CD4-positive, CD25-positive, alpha-beta regulatory T cell (primary cell): ENCODE measurements around the gene NUDCD3. TPM values are rescaled to one million over a fixed set of nuclear protein-coding genes. Genes with fewer than 3 reads are reported as not detected.

Source experiments
- ATAC-seq, 2 donors: fragments of 150-1000 bp; cut with Tn5 transposase; one replicate each; pipeline ENCODE4 v1.10.0; 2021; ENCODE audit warnings: low read depth in 2 of 2, moderate number of reproducible peaks in 2 of 2, moderate library complexity in 1 of 2
- DNase-seq, 3 donors: peaks; one replicate each; pipeline versions ENCODE4 v3.0.0 to v3.0.0-alpha.2; 2012 to 2022; ENCODE audit warnings: mixed read lengths in 1 of 3
- H3K27ac ChIP-seq: one replicate; pipeline ENCODE4 v1.7.0; 2013; ENCODE audit warnings: mild to moderate bottlenecking, low read length; ENCODE audit not compliant: insufficient read depth, poor library complexity, severe bottlenecking
- H3K27me3 ChIP-seq: one replicate; pipeline ENCODE4 v1.7.0; 2013; ENCODE audit warnings: low read length; ENCODE audit not compliant: control insufficient read depth, insufficient read depth
- H3K36me3 ChIP-seq: one replicate; pipeline ENCODE4 v1.7.0; 2013; ENCODE audit warnings: mild to moderate bottlenecking, low read length, moderate library complexity; ENCODE audit not compliant: control insufficient read depth, insufficient read depth
- H3K4me1 ChIP-seq: 2 replicates; pipeline ENCODE4 v1.7.0; 2013; ENCODE audit warnings: mild to moderate bottlenecking, low read length; ENCODE audit not compliant: insufficient read depth, control insufficient read depth, poor library complexity, severe bottlenecking
- H3K4me3 ChIP-seq: one replicate; pipeline ENCODE4 v1.7.0; 2013; ENCODE audit warnings: low read depth, mild to moderate bottlenecking, low read length, moderate library complexity
- H3K9me3 ChIP-seq, 2 experiments: 1 replicate in 1 of 2; 2 replicates in 1 of 2; pipeline ENCODE4 v1.7.0; 2013; ENCODE audit warnings: low read length in 2 of 2, mild to moderate bottlenecking in 1 of 2, moderate library complexity in 1 of 2; ENCODE audit not compliant: control insufficient read depth in 2 of 2
- H3K27ac Mint-ChIP-seq, 3 donors: one replicate each; pipeline ENCODE4 v1.8.0; 2020 to 2022; ENCODE audit warnings: mild to moderate bottlenecking in 3 of 3, mixed read lengths in 3 of 3, moderate library complexity in 2 of 3
- H3K27me3 Mint-ChIP-seq: one replicate; pipeline ENCODE4 v1.8.0; 2022; ENCODE audit warnings: mild to moderate bottlenecking, mixed read lengths
- H3K36me3 Mint-ChIP-seq: one replicate; pipeline ENCODE4 v1.8.0; 2020; ENCODE audit warnings: mixed read lengths
- H3K4me1 Mint-ChIP-seq, 4 donors: one replicate each; pipeline ENCODE4 v1.8.0; 2020 to 2022; ENCODE audit warnings: mixed read lengths in 4 of 4, mild to moderate bottlenecking in 1 of 4
- H3K4me3 Mint-ChIP-seq, 4 donors: one replicate each; pipeline ENCODE4 v1.8.0; 2020 to 2022; ENCODE audit warnings: mild to moderate bottlenecking in 4 of 4, mixed read lengths in 4 of 4, moderate library complexity in 3 of 4
- H3K9me3 Mint-ChIP-seq, 7 donors: one replicate each; pipeline ENCODE4 v1.8.0; 2020 to 2022; ENCODE audit warnings: mixed read lengths in 7 of 7, mild to moderate bottlenecking in 3 of 7, moderate library complexity in 2 of 7
- polyA plus RNA-seq, 4 donors: library from polyadenylated mRNA; unstranded; fragments of 300-500 nt; fragmentation: Illumina TruSeq; gene quantifications; one replicate each; pipeline ENCODE4 v1.2.3, GENCODE V29; 2021
- total RNA-seq: library from RNA; stranded (reverse); gene quantifications from one replicate; pipeline ENCODE4 v1.2.3, GENCODE V29; 2022

Gene NUDCD3
- total and polyA plus RNA-seq, 5 donors from 2014 or later, result 55.6 to 85.6 (median 70.1) TPM

DNA sequence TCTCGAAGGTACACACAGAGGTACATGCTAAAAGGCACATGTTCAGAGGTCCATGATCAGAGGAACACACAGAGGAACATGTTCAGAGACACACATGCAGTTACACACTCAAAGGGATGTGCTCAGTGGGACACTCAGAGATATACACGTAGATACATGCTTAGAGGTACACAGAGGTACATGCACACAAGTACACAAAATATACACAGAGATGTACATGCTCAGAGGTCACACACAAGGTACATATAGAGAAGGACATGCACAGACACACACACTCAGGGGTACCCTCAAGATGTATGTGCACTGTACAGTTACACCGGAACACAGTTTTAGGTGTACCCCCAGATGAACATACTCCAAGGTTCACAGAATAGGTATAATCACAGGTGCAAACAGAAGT, 31.9 kb upstream of the NUDCD3 start:
- no peak overlapping the region for H3K27ac Mint-ChIP-seq
- Histone ChIP-seq H3K4me1 (no peaks in the 10 kb centered on the region), H3K9me3 (peaks cover 0 to 14% of the 10 kb centered on the region in 2 experiments), H3K27me3 (peaks cover 12% of the 10 kb centered on the region), H3K27ac (no peak overlapping the region), H3K36me3 (no peaks in the 10 kb centered on the region), H3K4me3 (no peak overlapping the region)
- H3K4me3 Mint-ChIP-seq, result no peak overlapping the region
- peaks cover 3% of the 10 kb centered on the region for H3K36me3 Mint-ChIP-seq
- peaks cover 0 to 20% (median 5%) of the 10 kb centered on the region in 7 donors for H3K9me3 Mint-ChIP-seq
- ATAC-seq, result no peak
- DNase-seq, result no peak
- H3K27me3 Mint-ChIP-seq, result peaks cover 17% of the 10 kb centered on the region
- no peaks in the 10 kb centered on the region for H3K4me1 Mint-ChIP-seq

DNA sequence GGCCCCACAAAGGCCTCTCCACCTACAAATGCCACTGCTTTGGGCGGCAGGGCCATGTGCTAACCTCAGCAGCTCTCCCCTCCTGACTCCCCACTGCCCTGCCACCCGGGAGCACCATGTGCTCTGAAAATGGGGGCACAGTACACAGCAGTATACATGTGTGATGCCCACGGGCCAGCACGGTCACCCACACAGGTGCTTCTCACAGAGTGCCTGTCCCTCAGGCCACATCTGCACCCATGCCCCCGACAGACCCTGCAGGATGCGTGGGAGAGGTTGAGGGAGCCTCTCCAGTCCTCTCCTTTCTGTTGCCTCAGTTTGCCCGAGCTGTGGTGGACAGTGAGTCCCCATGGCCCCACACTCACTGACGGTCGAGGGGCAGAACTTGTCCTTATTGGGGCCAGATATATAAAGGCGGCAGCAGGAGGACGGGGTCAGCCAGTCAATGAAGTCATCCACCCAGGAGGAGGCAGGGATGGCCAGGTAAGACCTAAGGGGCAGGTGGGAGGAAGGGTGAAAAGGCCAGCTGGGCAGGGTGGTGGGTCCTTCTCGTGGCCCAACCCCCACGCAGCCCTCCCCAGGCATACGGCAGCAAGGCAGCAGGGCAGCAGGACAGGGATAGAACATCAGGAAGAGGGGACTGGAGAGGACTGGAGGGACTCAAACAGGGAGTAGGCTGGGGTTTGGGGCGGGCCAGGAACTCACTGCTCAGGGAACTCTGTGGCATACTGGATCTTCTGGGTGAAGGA, 31.1 kb upstream of the NUDCD3 start:
- no peaks in the 10 kb centered on the region for H3K4me1 ChIP-seq
- Mint-ChIP-seq H3K4me3 (peak overlapping the region in 1 of 4 donors; percentile 75), H3K4me1 (no peaks in the 10 kb centered on the region), H3K36me3 (peaks cover 3% of the 10 kb centered on the region), H3K9me3 (peaks cover 0 to 18% (median 5%) of the 10 kb centered on the region in 7 donors), H3K27me3 (peaks cover 17% of the 10 kb centered on the region), H3K27ac (no peak overlapping the region)
- no peak overlapping the region for H3K4me3 ChIP-seq
- peaks cover 0 to 14% of the 10 kb centered on the region in 2 experiments for H3K9me3 ChIP-seq
- peaks cover 12% of the 10 kb centered on the region for H3K27me3 ChIP-seq
- ATAC-seq, result no peak
- no peak overlapping the region for H3K27ac ChIP-seq
- H3K36me3 ChIP-seq, result no peaks in the 10 kb centered on the region
- DNase-seq, result no peak

DNA sequence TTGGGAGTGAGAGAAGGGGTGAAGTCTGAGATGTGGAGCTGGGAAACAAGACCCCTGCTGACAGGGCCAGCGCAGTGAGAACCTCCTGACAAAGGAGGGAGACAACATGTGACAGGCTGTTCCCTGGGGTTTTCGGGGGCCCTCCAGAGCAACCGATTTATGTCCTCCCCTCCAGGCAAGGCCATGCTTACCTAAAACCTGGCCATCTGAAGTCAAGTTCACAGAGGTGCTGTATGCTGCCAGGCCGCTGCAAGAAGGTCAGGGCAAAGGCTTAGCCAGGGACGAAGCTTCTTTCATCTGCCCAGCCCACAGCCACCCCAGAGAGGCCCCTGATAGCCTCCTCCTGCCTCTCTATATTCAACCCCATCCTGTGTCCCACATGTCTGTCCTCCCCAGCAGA, 30.1 kb upstream of the NUDCD3 start:
- Mint-ChIP-seq H3K9me3 (peaks cover 0 to 12% (median 5%) of the 10 kb centered on the region in 7 donors), H3K4me3 (no peak overlapping the region), H3K27me3 (peaks cover 17% of the 10 kb centered on the region), H3K36me3 (peaks cover 3% of the 10 kb centered on the region), H3K27ac (no peak overlapping the region), H3K4me1 (no peaks in the 10 kb centered on the region)
- Histone ChIP-seq H3K36me3 (no peaks in the 10 kb centered on the region), H3K27ac (no peak overlapping the region), H3K4me3 (no peak overlapping the region), H3K4me1 (no peaks in the 10 kb centered on the region), H3K9me3 (peaks cover 0 to 14% of the 10 kb centered on the region in 2 experiments), H3K27me3 (peaks cover 12% of the 10 kb centered on the region)
- no peak for ATAC-seq
- no peak for DNase-seq

DNA sequence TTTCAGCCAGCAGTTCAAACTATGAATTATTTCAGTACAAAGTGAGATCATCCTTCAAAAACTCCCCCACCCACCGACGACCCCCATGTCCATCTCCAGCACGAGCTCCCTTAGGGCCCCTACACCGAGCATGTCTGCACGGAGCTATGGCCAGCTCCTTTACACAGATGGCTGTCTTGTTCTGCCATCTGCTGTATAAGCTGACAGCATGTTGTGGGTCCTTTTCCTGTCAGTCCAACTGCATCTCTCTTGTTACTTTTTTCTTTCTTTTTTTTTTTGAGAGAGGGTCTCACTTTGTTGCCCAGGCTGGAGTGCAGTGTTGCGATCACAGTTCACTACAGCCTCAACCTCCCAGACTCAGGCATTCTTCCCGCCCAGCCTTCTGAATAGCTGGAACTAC, 29.1 kb upstream of the NUDCD3 start:
- ATAC-seq (no peak), DNase-seq (no peak)
- H3K4me1 Mint-ChIP-seq, result no peaks in the 10 kb centered on the region
- H3K27me3 Mint-ChIP-seq, result peaks cover 10% of the 10 kb centered on the region
- peaks cover 0 to 7% (median 1%) of the 10 kb centered on the region in 7 donors for H3K9me3 Mint-ChIP-seq
- no peaks in the 10 kb centered on the region for H3K36me3 Mint-ChIP-seq
- no peaks in the 10 kb centered on the region for H3K4me1 ChIP-seq
- no peak overlapping the region for H3K27ac ChIP-seq
- H3K4me3 ChIP-seq, result no peak overlapping the region
- no peak overlapping the region for H3K4me3 Mint-ChIP-seq
- H3K36me3 ChIP-seq, result no peaks in the 10 kb centered on the region
- peaks cover 0 to 6% of the 10 kb centered on the region in 2 experiments for H3K9me3 ChIP-seq
- peaks cover 12% of the 10 kb centered on the region for H3K27me3 ChIP-seq
- no peak overlapping the region for H3K27ac Mint-ChIP-seq

DNA sequence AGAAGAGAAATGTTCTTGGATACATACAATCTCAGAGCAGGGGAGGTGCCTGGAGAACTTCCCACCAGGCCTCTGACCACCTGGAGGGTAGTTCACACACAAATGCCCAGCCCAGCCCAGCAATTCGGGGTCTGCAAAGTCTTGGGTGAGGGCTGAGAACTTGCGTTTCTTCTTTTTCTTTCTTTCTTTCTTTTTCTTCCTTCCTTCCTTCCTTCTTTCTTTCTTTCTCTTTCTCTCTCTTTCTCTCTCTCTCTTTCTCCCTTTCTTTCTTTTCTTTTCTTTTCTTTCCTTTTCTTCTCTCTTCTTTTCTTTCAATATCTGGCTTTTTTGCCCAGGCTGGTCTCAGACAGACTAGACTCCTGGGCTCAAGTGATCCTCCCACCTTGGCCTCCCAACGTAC, 28.3 kb upstream of the NUDCD3 start:
- no peak overlapping the region for H3K4me3 ChIP-seq
- Mint-ChIP-seq H3K4me3 (no peak overlapping the region), H3K4me1 (no peaks in the 10 kb centered on the region), H3K36me3 (no peaks in the 10 kb centered on the region), H3K27me3 (peaks cover 10% of the 10 kb centered on the region), H3K9me3 (peaks cover 0 to 2% (median 0%) of the 10 kb centered on the region in 7 donors), H3K27ac (peak overlapping the region in 1 of 3 donors; percentile 97)
- no peak for DNase-seq
- H3K9me3 ChIP-seq, result peaks cover 0 to under 1% of the 10 kb centered on the region in 2 experiments
- no peak for ATAC-seq
- H3K27ac ChIP-seq, result no peak overlapping the region
- H3K36me3 ChIP-seq, result no peaks in the 10 kb centered on the region
- peaks cover 8% of the 10 kb centered on the region for H3K27me3 ChIP-seq
- no peaks in the 10 kb centered on the region for H3K4me1 ChIP-seq

DNA sequence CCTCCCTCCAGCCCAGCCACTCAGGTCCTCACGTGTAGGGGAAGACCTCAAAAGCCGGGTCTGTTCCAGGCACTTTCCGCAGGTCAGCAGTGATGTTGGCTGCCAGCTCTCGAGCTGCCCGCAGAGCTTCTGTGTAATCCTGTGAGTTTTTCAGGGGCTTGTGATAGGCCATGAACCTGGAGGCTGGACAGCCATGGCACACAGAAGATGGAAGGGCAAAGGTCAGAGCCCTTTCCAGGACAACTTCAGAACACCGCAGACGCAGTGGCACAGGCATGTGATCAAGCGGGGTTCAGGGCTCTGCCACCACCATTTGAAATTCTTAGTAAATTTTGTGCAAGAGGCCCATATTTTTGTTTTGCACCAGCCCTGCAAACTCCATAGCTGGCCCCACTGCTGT, 26.7 kb upstream of the NUDCD3 start:
- no peaks in the 10 kb centered on the region for H3K9me3 ChIP-seq
- no peak overlapping the region for H3K27ac ChIP-seq
- no peak overlapping the region for H3K27ac Mint-ChIP-seq
- no peak overlapping the region for H3K4me3 ChIP-seq
- H3K4me3 Mint-ChIP-seq, result no peak overlapping the region
- peaks cover 12% of the 10 kb centered on the region for H3K27me3 Mint-ChIP-seq
- ATAC-seq (no peak), DNase-seq (no peak)
- peaks cover 3% of the 10 kb centered on the region for H3K36me3 Mint-ChIP-seq
- H3K9me3 Mint-ChIP-seq, result no peaks in the 10 kb centered on the region
- no peaks in the 10 kb centered on the region for H3K4me1 Mint-ChIP-seq
- H3K27me3 ChIP-seq, result peaks cover 1% of the 10 kb centered on the region
- no peaks in the 10 kb centered on the region for H3K4me1 ChIP-seq
- no peaks in the 10 kb centered on the region for H3K36me3 ChIP-seq

DNA sequence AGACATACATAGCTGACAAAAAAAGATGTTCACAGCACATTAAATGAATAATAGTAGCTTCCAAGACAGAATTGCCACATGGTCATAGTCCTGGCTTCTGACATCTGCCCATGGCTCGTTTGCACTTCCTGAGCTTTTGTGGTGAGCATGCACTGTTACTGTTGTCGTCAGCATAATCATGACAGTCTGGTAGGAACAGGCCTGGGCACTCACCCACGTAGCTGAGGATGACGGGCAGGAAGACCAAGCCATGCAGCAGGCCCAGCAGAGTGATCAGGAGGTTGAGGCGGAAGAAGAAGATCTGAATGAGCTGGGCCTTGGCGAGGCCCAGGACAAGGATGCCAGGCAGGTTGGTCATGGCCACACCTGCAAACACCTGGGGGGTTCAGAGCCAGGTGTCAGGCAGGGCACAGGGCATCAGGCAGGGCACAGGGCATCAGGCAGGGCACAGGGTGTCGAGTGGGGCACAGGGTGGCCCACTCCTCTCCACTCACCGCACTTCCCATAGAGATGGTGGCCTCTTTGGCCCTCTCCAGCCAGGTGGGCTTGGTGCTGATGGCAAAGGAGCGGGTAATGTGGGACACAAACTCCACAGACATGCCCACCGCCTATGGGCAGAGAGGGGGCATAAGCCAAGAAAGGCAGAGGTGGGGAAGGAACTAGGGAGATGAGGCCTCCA, 25.3 kb upstream of the NUDCD3 start:
- H3K27ac ChIP-seq, result no peak overlapping the region
- H3K4me1 Mint-ChIP-seq, result no peaks in the 10 kb centered on the region
- DNase-seq, result no peak
- ATAC-seq, result no peak
- H3K27me3 ChIP-seq, result no peaks in the 10 kb centered on the region
- H3K36me3 ChIP-seq, result no peaks in the 10 kb centered on the region
- no peak overlapping the region for H3K4me3 ChIP-seq
- peaks cover 3% of the 10 kb centered on the region for H3K36me3 Mint-ChIP-seq
- no peak overlapping the region for H3K4me3 Mint-ChIP-seq
- no peaks in the 10 kb centered on the region for H3K4me1 ChIP-seq
- peaks cover 0 to 4% (median 0%) of the 10 kb centered on the region in 7 donors for H3K9me3 Mint-ChIP-seq
- H3K9me3 ChIP-seq, result no peaks in the 10 kb centered on the region
- no peak overlapping the region for H3K27ac Mint-ChIP-seq
- peaks cover 14% of the 10 kb centered on the region for H3K27me3 Mint-ChIP-seq
